ENCODE data around the gene ATXN7L3.

DNA sequence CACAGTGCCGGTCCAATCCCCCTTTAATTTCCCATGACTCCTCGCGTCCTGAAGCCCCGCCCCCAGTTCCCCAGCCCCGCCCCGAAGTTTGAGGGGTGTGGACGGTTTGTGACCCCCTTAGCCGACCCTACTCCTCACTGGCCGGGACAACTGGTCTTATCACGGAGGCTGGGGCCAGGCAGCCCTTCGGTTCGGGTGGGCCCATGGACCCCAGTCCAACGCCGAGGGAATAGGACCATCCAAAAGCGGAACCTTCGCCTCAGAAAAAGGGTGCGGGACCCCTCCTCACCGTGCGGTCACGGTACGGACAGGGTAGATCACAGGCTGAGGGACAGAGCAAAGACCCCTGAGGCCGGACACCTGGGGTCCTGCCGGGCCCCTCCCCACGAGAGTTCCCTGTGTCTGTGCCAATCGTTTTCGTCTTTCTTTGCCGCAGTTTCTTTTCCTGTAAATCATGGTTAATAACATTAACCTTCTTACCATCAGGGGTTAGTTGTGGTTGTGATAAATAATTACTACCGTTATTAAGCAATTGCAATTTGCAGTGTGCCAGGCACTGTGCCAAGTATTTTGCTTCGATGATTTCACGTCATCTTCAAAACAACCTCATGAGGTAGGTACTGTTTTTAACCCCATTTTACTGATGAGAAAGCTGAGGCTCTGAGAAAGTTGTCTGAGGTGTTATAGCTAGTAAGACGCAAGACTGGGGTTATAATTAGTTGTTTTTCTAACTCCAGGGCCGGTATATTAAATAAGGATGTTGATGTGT lies 12.4 kb downstream of the ATXN7L3 start:
- TF ChIP-seq CTCF (IDR thresholded peaks at IDR 0.05) (no peak), POLR2A (IDR thresholded peaks at IDR 0.05) (no peak), POLR2AphosphoS5 (IDR thresholded peaks at IDR 0.05) (no peak)
